Stimulated activated CD4-positive, alpha-beta T cell treated with anti-CD3 and anti-CD28 coated beads, Interleukin-12 subunit alpha, Interleukin-12 subunit beta, amount 100 ng/mL, for 48 hours (primary cell): ENCODE results near the gene RSPRY1.

ENCODE experiments used
- DNase-seq, 3 donors: peaks; one replicate each; pipeline ENCODE4 v3.0.0-alpha.2; 2020; ENCODE audit warnings: low read depth in 2 of 3, low spot score in 1 of 3

Gene RSPRY1

DNA sequence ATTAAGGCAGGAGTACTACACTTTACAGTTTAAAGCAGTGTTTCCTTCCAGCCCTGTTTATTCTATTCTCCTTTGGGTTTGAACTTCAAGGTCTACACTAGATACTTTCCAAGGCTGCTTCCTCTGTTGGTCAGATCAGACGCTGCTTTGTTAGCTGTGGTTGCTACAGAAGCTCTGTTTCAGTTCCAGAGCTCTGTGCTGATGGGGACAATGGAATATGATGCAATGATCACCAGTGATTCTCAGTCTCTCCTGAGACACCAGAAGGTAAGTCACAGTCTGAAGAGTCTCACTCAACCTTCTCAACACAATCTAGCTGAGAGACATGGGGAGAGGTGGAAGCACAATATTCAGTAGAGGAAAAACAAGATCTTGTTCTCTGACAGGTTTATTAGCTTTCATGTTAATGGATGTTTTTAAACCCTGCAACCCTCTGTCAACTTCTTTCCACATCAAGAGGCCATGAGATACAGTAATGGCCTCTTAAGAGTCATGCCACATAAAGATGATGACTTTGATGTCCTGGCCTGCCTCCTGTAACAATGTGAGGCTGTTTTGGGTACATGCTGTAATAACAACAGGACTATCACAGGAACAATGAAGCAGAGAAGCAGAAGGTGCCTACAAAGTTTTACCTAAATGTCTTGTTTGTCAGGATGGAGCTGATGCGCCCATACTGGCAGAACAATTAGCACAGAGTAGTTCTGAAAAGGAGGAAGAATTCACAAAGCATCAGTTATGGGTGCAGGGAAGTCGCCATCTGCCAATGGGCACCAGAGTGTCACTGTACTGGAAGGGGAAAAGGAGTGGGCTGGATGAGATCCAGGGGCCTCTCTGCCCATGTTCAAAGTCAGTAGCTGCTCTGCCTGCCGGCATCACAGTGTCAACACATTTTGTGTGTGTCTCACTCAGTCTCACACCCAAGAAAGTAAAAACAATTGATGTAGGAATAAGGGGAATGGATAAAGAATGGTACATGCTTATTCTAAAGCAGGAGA lies 33.7 kb upstream of the RSPRY1 start:
- no peak for DNase-seq

- DNase-seq, result no peak
Measured at GRCh38 chr16:57153841-57154240, 32.3 kb upstream of the RSPRY1 start.

- DNase-seq, result no peak
Measured at GRCh38 chr16:57155702-57156350, 30.3 kb upstream of the RSPRY1 start.

DNA sequence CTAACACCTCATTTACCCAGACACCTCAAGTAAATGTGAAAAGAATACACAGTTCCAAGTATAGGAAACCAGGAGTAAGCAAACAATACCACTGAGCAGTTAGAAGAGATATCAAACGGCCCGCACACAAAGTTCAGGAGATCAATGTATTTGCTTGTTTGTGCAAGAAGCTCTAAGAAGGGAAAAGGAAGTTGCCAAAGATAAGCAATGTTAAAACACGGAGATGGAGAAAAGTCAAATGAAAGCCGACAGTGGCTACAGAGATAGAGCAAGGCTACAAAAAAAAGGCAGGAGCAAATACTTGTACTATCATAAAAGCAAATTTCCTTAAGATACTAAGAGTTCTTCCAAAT lies 29.8 kb upstream of the RSPRY1 start:
- no peak for DNase-seq

GRCh38 chr16:57157533-57157932 lies 28.6 kb upstream of the RSPRY1 start:
- DNase-seq, result no peak

DNA sequence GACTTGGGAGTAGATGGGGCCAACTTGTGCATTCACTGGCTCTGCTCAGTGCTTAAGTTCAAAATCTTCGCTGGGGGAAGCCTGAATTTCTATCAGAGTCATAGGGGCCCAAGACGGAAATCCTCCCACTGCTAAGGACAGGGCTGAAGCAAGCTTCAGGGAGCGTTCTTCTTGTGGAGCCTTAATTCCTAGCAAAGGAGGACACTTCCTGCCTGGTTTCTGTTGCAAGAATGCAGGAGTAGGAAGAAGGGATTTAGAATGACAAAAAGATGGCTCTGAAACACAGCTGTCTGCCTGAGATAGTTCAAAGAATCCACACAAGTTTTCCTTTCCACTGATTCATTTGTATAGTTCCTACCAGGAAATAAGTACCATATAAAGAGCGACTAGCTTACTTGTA lies 26.7 kb upstream of the RSPRY1 start:
- DNase-seq, result no peak

- no peak for DNase-seq
Measured at GRCh38 chr16:57163842-57164241, 22.3 kb upstream of the RSPRY1 start.

DNA sequence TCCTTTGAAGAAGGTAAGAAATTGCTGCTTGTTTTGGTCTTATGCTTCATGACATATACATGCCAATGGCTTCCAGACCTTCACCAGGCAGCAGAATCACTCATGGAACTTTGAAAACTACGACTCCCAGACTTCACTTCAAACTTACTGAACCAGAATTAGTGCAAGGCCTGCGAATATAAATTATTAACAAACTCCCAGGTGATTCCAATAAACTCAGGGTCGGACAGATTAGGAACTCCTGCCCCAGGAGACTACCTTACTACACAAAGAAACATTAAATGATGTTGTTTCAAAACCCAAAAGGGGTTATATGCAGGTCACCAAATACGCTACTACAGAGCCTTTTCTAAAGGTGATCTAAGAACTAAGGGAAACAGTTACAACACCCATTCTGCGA lies 20.6 kb upstream of the RSPRY1 start:
- no peak for DNase-seq

DNA sequence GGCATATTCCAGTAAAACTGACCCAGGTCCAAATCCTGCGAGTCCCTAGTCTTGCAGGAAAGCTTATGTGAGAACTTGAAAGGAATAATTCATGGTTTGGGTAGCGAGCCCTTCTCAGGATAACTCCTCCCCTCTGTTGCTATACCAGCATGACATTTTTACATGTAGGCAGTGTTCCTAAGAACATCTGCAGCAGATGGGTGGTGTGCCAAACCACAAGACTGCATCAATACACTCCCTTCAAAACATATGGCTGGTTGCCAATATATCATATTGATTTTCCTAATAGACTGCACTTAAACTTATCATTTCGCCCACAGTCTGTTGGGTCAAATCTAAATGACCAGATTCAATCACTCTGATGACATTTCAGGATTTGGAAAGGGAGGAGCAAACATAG lies 20.2 kb upstream of the RSPRY1 start:
- DNase-seq, result no peak

GRCh38 chr16:57166451-57166850 lies 19.7 kb upstream of the RSPRY1 start:
- DNase-seq, result no peak

GRCh38 chr16:57166951-57167350 lies 19.2 kb upstream of the RSPRY1 start:
- no peak for DNase-seq

DNA sequence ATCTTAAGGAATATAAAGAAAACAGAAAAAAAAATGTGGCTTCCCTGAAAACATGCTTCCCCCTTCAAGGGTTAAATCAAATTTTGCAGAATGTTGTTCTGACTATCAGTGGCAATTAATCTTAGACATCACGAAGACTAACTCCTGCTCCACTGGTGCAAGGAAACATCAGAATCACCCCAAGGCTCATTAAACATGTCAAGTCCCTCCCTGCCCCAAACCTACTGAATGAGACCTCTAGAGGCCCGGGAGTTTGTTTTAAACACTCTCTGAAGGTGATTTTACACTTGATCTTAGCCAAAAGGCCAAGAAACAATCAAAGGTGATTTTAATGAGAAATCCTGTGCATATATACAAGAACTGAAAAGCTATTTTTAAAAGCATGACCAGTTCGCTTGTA lies 18.6 kb upstream of the RSPRY1 start:
- DNase-seq, result no peak

- peak in 1 of 3 donors; percentile 21 for DNase-seq
Measured at GRCh38 chr16:57167953-57168352, 18.2 kb upstream of the RSPRY1 start.

DNA sequence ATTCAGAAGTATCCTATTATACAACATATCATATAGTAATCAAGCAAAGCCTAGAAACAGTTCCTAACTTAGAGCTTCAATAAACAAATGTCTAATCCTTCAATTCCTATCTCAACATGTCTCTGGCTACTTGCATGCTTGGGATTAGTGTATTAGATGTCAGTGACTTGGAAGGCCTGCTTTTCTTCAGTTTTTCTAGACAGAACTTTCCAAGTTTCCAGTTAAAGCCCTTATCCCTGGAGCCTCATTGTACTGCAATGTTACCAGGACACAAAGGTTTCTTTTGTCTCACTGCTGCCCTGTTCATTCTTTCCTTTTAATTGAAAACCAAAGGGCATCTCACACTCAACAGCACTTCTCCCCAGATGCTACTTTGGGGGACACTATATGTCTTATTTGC lies 16.8 kb upstream of the RSPRY1 start:
- DNase-seq, result no peak

GRCh38 chr16:57172721-57173290 lies 13.3 kb upstream of the RSPRY1 start:
- no peak for DNase-seq

DNA sequence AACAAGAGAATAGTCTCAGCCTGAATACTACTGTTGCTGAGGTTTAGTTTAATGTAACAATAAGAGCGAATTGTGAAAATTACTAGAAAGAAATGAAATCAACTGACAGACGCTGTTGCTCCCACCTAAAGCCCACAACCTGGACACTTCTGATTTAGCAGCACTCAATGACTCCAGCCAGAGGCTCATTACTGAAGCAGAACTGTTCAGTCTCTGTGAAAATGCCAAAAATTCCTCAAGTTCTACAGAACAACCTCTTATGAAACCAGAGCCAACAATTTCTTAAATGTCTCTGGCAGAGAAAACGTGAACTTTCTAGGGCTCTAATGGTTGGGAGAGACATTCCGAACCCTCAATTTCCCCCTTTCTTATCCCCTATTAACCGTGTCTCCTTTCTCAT lies 10.2 kb upstream of the RSPRY1 start:
- DNase-seq, result no peak

- DNase-seq, result no peak
Measured at GRCh38 chr16:57178196-57178595, 7.9 kb upstream of the RSPRY1 start.

DNA sequence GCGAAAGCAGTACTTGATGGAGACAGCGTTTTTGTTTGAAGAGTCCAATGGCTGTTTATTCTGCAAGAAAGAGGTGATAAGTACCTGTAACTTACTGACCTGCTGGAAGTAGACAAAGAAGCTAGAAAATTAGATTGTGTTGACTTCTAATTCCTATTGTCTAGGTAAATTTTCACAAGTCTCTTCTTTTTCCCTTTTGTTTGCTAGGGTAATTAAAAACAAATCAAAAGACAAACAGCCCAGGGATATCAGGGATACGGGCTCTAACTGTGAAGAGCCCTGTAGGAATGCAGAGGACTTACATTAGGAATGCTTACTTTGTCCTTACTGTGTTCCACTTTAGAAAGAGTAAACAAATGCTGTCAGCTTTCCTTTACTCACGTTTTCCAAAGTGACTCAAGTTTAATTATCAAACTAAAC lies 7.3 kb upstream of the RSPRY1 start:
- no peak for DNase-seq

- no peak for DNase-seq
Measured at GRCh38 chr16:57179215-57179828, 6.8 kb upstream of the RSPRY1 start.

DNA sequence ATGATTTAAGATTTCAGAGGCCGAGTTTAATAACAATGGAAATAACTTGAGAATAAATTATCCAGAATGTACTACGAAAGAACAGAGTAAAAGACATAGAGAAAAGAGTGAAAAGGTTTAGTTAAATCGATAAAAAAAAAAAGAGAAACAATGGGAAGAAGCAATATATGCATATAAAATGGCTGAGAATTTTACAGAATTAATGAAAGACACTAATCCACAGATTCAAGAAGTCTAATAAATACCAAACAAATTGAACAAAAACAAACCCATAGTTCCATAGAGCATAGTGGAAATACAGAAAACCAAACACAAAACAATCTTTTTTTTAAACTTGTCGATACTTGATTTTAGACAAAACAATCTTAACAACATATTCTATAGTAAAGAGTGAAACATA lies 2.0 kb upstream of the RSPRY1 start:
- no peak for DNase-seq

GRCh38 chr16:57184887-57185445 lies 1.2 kb upstream of the RSPRY1 start:
- DNase-seq, result no peak
